NK-92 treated with Interleukin-12 subunit alpha and Interleukin-12 subunit beta, amount 100 ng/mL, for 24 hours (cell line): ENCODE measurements around the gene TMED1.
A peak's percentile ranks its signal among the peaks of the same experiment; 100 is the strongest.

Source experiments
- DNase-seq: peaks from one replicate; lab custom pipeline; 2025; lab: John Stamatoyannopoulos, UW

TMED1 gene

DNA sequence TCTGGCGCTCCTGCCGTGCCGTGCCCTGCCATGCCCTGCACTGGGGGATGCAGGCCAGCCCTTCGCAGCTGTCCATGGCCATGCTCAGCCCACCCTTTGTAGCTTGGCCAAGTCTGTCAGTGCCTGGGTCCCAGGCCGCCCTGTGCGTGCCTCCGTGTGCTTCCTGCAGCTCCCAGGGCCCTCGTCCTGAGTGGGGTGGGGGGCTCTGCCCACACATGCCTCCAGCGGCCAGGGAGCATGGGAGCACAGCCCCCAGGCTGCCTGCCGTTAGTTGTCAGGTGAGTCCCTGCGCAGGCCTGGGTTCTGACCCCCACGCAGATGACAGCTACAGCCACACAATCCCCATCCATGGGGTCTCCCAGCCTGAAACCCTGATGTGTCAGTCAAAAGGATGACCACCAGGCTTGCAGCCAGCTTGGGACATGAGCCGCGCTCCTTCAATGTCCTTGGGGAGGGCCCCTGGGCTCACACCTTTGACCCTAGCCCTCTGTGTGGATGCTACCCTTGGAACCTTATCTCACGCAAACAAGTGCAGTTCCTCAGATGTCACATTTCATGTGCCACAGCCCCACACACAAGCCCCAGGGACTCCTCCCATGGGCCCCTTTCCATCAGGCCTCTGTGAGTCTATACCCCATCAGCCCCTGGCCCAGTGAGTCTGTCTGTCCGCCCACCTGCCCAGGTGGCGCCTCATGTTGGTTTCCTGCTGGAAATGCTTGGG, 24.5 kb downstream of the TMED1 start:
- DNase-seq, result no peak

DNA sequence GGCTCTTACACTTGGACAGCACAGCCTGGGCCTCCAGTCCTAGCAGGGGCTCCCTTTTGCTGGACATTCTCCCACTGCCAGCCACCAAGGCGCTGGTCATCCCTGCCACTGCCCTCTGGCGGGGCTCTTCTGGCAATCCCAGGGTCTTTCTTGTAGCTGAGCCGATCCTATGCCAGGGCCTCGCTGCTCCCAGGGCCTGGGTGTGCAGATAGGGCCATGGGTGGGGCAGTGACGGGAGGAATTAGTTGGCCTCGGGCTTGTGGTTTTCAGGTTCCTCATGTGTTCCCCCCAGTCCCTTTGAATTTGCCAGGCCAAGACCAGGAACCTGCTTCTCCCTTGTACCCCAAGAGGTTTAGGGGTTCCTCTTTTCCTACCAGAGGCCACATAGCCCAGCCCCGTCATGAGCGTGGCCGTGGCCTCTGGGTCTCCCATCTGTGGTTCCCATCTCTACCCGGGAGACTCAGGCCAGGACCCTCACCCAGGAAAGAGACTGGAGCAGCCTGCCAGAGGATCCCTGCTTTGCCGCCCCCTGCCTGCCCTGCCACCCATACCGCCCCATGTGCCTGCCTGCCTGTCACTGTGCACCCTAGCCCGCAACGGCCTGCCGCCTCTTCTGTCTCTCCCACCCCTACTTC, 26.2 kb downstream of the TMED1 start:
- no peak for DNase-seq

DNA sequence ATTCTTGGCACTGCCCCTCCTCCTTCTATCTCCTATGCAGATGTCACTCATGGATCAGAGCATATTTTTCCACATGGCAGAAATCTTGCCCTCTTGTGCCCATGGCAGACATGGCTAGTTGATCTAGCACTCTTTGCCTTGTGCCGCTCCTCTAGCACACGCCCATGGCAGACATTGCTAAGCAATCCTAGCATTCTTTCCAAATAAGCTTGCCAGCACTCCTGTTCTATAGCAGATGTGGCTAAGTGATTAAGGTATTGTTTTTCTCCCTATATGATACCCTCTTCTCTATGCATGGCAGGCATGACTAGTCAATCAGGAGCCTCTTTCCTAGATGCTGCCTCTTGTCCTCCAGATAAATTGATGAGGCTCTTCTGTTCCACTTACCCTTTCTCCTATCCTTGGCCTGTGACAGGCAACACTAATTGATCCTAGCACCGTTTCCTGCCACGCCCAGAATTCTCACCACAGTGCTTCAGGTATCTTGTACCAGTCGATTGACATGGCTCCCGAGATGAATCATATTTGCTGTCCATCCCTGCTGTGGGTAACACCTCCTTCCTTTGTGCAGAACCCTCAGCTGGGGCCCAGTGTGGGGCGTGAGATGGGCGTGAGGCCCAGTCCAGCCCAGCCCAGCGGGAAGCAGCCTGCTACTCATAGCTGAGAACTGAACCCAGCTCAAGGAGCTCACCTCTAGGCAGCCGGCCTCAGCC, 26.9 kb downstream of the TMED1 start:
- DNase-seq, result peak; percentile 80

DNA sequence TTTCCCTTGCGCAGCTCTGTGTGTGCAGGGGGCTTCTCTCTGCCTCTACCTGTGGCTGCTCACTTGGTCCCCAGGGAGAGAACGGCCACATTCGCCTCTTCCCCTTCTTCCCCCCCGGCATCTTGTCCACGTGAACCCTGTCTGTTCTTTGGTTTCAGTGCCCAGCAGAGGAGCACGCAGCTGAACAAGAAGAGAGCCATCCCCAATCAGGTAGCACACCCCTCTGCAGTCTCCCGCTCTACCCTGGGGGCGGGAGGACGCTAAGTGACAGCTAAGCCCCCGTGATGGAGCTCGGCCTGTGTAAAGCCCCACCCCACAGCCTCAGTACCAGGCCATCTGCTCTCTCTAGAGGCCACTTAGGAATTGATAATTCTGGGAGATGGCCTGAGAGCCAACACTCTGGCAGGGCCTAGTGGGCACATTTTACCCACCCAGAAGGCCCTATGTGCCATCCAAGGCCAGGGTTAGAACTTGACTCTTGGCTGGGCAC, 30.2 kb downstream of the TMED1 start:
- no peak for DNase-seq

DNA sequence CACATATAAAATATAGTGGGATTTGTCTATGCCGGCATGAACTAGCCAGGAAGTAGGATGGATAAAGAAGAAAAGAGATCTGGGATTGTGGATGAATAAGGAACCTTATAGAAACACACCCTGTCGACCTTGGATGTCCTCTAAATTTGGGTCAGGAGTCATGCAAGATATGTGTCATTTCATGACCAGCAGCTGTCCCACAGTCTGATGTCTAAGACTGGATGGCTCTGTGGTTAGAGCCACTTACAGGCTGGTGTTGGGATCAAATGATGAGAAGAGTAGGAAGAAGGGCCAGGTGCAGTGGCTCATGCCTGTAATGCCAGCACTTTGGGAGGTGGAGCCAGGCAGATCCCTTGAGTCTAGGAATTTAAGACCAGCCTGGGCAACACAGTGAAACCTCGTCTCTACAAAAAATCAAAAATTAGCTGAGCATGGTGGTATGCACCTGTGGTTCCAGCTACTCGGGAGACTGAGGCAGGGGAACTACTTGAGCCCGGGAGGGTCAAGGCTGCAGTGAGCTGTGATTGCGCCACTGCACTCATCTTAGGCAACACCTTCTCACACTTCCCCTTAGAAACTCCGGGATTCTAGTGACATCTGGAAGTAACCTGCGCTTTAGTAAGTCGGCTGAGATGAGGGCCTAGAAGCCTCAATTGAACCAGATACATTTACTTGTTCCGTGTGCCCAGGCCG, 30.8 kb downstream of the TMED1 start:
- DNase-seq, result no peak

DNA sequence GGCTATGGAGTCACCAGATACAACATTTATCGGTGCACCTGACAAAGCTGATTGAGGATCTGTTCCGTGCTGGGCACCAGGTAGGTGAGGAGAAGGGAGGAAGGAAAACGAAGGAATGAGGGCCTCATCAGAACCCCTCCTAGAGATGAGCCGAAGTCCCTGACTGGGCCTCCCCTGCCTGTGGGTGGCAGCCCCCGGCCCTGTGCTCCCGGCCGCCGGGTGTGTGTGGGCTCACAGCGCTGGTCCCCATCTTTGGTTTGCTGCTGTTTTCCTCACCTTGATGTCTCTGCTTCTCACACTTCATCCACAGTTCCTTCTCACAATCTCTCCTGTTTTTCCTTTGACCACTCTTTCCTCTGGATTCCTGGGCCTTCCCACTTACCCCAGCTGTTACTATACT, 32.8 kb downstream of the TMED1 start:
- no peak for DNase-seq

DNA sequence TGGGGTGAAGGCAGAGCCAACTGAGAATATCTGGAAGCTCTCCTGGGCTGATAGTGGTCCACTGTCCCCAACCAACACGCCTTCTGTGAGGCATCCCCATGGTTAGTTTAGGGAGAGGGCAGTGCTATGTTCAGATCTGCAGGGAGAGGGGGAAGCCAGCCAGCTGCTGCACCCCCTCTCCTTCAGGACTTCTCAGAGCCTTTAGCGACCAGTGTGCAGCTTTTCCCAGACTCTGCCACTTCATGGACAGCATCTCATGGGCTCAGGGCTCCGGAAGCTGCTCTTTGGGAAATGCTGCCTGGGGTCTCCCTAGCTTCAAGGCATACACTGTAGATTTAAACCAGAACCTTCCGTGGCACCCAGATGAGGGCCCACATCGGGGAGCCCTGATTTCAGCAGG, 33.5 kb downstream of the TMED1 start:
- DNase-seq, result no peak

DNA sequence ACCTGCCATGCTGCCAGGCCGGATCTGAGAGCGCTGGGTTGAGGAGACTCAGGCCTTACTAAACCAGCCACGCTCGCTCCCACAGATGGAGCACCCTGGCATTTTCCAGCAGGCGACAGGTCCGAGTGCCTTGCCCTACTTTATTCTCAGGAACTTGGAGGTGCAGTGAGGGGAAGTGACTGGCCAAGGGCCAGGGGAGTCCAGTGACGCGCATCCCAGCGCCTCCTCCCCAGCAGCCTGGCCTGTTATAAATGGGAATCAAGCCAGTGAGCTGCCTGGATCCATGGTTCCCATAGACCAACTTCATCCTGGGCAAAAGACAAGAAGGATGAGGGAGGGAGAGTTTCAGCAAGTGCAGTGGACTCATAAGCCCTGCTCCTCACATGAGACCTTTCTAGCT, 35.5 kb downstream of the TMED1 start:
- DNase-seq, result no peak

DNA sequence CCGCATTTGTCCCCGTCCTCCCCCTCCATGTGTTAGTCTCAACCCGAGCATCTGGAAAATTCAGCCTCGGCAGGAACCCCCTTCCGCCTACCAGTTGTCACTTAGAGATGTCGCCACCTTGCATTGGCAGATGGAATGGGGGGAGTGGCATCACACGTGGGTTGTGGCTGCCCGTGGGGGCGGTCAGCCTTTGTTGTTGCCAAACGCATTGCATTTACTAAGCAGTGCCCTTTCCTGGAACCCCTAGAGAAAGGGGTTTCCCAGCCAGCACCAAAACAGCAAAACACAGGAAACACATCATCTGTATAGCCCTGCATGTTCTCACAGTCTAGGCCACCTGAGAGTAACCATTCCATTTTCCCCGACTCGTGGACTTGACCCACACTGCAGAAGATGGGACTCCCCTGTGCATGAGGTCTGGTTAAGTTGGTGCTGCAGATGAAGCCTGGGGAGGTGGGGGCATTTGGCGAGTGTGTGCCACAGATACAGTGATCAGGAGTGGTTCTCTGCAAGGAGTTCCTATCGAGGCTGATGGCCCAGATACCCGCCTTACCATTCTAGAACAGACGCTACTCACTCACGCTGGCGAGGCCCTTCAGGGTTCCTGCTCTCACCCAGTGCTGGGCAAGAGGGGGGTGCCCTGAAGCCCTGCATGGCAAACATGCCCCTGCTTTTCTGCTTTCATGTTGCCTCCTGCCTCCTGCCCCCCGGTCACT, 38.3 kb downstream of the TMED1 start:
- DNase-seq, result peak; percentile 94

DNA sequence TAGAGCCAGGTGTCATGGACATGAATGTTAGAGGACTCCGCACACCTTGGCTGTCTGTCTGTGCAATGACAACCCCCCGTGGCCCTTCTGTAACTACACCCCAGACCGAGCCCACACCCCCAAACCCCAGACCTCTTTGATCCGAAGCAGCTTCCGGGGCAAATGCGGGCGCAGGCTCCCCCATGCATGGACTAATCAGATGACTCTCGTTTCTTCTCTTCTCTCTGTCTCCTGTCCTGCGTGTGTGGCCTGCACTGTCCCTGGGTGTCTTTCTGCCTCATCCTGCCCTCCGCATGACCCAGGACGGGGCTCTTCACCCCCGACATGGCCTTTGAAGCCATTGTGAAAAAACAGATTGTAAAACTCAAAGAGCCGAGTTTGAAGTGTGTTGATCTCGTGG, 38.9 kb downstream of the TMED1 start:
- DNase-seq, result no peak

DNA sequence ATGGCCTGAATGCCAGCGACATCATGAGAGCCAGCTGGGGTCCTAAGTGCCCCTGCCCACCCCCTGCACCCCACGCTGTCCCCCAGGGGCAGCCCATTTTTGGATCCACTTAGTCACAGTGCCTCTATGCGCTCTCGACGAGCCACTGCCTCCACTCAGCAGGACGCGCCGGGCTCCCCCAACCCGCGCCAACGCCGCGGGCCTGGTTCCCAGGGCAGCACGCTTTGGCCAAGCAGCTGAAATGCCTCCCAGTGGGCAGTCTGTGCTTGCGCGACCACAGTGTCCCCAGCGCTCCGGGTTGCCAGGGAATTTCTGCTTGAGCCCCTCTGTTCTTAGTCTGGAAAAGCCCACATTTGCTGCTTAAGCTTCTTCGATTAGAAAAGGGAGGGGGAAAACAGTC, 39.4 kb downstream of the TMED1 start:
- DNase-seq, result no peak

DNA sequence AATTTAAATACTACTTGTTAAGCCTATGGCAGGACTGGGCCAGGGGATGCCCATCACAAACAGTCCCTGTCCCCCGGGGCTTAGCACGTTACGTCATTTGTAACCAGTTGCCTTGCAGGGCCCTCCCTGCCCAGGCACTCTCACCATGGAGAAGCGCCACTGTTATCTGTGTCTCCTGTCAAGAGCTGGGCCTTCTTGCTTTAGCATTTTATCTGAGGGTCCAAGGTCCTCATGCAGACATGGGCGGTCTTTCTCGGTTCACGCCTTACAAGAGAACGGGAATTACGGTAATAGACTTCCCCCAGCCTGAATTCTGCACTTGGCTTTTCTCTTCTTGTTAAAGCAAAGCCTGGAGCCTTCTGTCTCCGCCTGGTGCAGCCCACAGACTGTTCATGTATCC, 46.1 kb downstream of the TMED1 start:
- no peak for DNase-seq

DNA sequence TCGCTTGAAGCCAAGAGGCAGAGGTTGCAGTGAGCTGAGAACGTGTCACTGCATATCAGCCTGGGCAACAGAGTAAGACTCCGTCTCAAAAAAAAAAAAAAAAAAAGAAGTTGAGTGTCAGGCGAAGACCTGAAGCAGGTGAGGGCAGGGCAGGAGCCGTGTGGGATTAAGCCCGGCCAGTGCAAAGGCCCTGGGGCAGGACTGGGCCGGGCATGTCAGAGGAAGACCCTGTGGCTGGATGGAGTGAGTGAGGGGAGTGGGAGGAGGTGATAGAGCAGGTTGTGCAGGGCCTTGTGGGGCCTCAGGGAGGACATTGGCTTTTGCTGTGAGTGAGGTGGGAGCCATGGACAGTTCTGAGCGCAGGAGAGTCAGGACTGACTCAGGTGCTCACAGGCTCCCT, 47.9 kb downstream of the TMED1 start:
- no peak for DNase-seq

DNA sequence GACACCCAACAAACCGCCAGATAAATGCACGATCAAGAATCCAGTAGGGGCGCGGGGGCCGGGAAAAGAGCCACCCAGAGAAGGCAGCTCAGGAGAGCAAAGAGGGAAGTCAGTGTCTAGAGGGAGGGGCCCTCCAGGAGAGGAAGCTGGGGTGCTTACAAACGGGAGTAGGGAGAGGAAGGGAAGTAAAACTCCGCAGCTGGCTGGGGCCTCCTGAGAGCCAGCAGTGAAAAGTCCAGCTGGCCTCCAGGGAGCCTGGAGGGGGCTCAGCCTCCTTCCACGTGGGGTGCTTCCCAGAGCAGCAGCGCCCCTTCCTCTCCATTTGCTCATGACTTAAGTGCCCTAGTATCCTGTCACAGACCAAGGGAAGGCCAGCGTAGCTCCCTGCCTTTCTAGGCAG, 51.8 kb downstream of the TMED1 start:
- no peak for DNase-seq

DNA sequence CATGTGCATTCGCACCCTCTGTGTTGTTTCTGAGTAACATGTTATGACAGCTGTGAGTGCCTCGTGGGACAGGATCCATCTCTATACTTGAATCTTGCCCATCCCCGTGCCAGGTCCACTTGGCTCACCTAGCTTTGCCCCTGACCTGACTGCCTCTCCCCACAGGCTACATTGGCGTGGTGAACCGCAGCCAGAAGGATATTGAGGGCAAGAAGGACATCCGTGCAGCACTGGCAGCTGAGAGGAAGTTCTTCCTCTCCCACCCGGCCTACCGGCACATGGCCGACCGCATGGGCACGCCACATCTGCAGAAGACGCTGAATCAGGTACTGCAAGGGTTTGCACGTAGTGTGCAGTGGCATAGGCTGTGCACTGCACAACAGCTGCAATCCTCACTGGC, 53.2 kb downstream of the TMED1 start:
- no peak for DNase-seq
